PC-3 (cell line): ENCODE measurements around the gene AP3B1. TPM values are rescaled to one million over a fixed set of nuclear protein-coding genes. Genes with fewer than 3 reads are reported as not detected.

ENCODE experiments used
- ATAC-seq: fragments of 200-7000 bp; cut with Tn5 transposase; 2 replicates; pipeline ENCODE4 v1.9.1; 2020; ENCODE audit warnings: mild to moderate bottlenecking, moderate library complexity
- BruUV-seq: library from RNA; stranded (reverse); fragments of 400-500 nt; replicated peaks from 2 replicates; lab custom pipeline; 2021; lab: Mats Ljungman, UMichigan
- CTCF ChIA-PET: fragments of 300-600 bp; sonication (Branson Sonifier 250); formaldehyde crosslinking; loops from one replicate; lab custom pipeline; 2022; ENCODE audit warnings: antibody characterized with exemption; lab: Charles Lee
- POLR2A ChIA-PET: fragments of 300-600 bp; sonication (Branson Sonifier 250); formaldehyde crosslinking; loops from one replicate; lab custom pipeline; 2022; ENCODE audit warnings: antibody characterized with exemption; ENCODE audit not compliant: unreplicated experiment; lab: Charles Lee
- DNase-seq: peaks from one replicate; pipeline ENCODE4 v3.0.0-alpha.2; 2015
- H2AFZ ChIP-seq: fragments of 300-600 bp; sonication (generic); 2 replicates; pipeline ENCODE4 v1.6.0; 2016; ENCODE audit warnings: antibody characterized with exemption, low read length
- H3F3A ChIP-seq: fragments of 300-600 bp; sonication (generic); one replicate; pipeline ENCODE4 v1.6.0; 2017; ENCODE audit warnings: antibody characterized with exemption, low read length, control low read depth, mild to moderate bottlenecking; ENCODE audit not compliant: unreplicated experiment
- H3K27ac ChIP-seq: fragments of 300-600 bp; sonication (generic); 2 replicates; pipeline ENCODE4 v1.5.1; 2016; ENCODE audit warnings: mild to moderate bottlenecking, low read length
- H3K27me3 ChIP-seq: fragments of 300-600 bp; sonication (generic); 2 replicates; pipeline ENCODE4 v1.6.1; 2016; ENCODE audit warnings: low read length, mixed read lengths
- H3K36me3 ChIP-seq: fragments of 300-600 bp; sonication (generic); 2 replicates; pipeline ENCODE4 v1.6.1; 2016; ENCODE audit warnings: low read depth, mixed run types, low read length, mixed read lengths
- H3K4me1 ChIP-seq: fragments of 300-600 bp; sonication (generic); 2 replicates; pipeline ENCODE4 v1.5.1; 2016; ENCODE audit warnings: low read length; ENCODE audit not compliant: insufficient read depth
- H3K4me2 ChIP-seq: fragments of 300-600 bp; sonication (generic); 2 replicates; pipeline ENCODE4 v1.6.0; 2016; ENCODE audit warnings: low read length
- H3K4me3 ChIP-seq: fragments of 300-600 bp; sonication (generic); 2 replicates; pipeline ENCODE4 v1.5.1; 2016; ENCODE audit warnings: mild to moderate bottlenecking, low read length, mixed read lengths
- H3K79me2 ChIP-seq: fragments of 300-600 bp; sonication (generic); 2 replicates; pipeline ENCODE4 v1.6.1; 2017; ENCODE audit warnings: low read length, mixed read lengths
- H3K9ac ChIP-seq: fragments of 300-600 bp; sonication (generic); 2 replicates; pipeline ENCODE4 v1.6.0; 2016; ENCODE audit warnings: mild to moderate bottlenecking, low read length
- H3K9me2 ChIP-seq: fragments of 300-600 bp; sonication (generic); replicated peaks from 2 replicates; pipeline ENCODE4 v1.6.1; 2016; ENCODE audit warnings: mixed run types, low read length, mixed read lengths
- H3K9me3 ChIP-seq: fragments of 300-600 bp; sonication (generic); 2 replicates; pipeline ENCODE4 v1.6.1; 2016; ENCODE audit warnings: low read length, mixed read lengths
- H4K20me1 ChIP-seq: fragments of 300-600 bp; sonication (generic); 2 replicates; pipeline ENCODE4 v1.6.1; 2016; ENCODE audit warnings: low read length, mixed read lengths
- CTCF ChIP-seq: fragments of 300-600 bp; sonication (generic); conservative IDR thresholded peaks from 2 replicates; pipeline ENCODE4 v1.5.1; 2017; ENCODE audit warnings: antibody characterized with exemption, low read depth, mild to moderate bottlenecking, low read length
- EZH2 ChIP-seq: fragments of 300-600 bp; sonication (generic); IDR thresholded peaks from one replicate; pipeline ENCODE4 v1.6.1; 2017; ENCODE audit warnings: antibody characterized with exemption, mild to moderate bottlenecking, low read length; ENCODE audit not compliant: unreplicated experiment
- EZH2phosphoT487 ChIP-seq: fragments of 300-600 bp; sonication (generic); IDR thresholded peaks from 2 replicates; pipeline ENCODE4 v1.6.1; 2018; ENCODE audit warnings: mild to moderate bottlenecking, antibody characterized with exemption, low read length, borderline replicate concordance
- intact Hi-C: fragments of 100-400 bp; cut with micrococcal nuclease; formaldehyde crosslinking; loops from 2 replicates; pipeline ENCODE4 v1.9.0; 2023
- total RNA-seq: library from RNA; depleted of rRNA; stranded (reverse); fragments of >200 nt; gene quantifications from 2 replicates; pipeline ENCODE4 v1.2.3, GENCODE V29; 2014

AP3B1 gene
- total RNA-seq, 1 experiment from 2014 or later = 25.7 TPM

GRCh38 chr5:77985247-77985646 lies 309.3 kb downstream of the AP3B1 start:
- no peak overlapping the region for H3K27ac ChIP-seq
- CTCF ChIA-PET = no interaction called here
- H3K4me1 ChIP-seq = no peaks in the 10 kb centered on the region
- H3K36me3 ChIP-seq = no peaks in the 10 kb centered on the region
- no peaks in the 10 kb centered on the region for H4K20me1 ChIP-seq
- H3K4me2 ChIP-seq = no peak overlapping the region
- POLR2A ChIA-PET = no interaction called here
- no peaks in the 10 kb centered on the region for H3F3A ChIP-seq
- DNase-seq = no peak
- H3K79me2 ChIP-seq = no peaks in the 10 kb centered on the region
- H3K9me2 ChIP-seq = no peaks in the 10 kb centered on the region
- no peak for TF ChIP-seq EZH2phosphoT487
- H3K4me3 ChIP-seq = no peak overlapping the region
- no peak overlapping the region for H3K9ac ChIP-seq
- no peak for ATAC-seq
- no peaks in the 10 kb centered on the region for H3K9me3 ChIP-seq
- intact Hi-C loops = no loop called here
- no TSS peak for BruUV-seq
- no peak overlapping the region for H2AFZ ChIP-seq
- H3K27me3 ChIP-seq = no peaks in the 10 kb centered on the region

GRCh38 chr5:77984587-77984986 lies 309.9 kb downstream of the AP3B1 start:
- no peak overlapping the region for H3K9ac ChIP-seq
- intact Hi-C loops = no loop called here
- no TSS peak for BruUV-seq
- H4K20me1 ChIP-seq = no peaks in the 10 kb centered on the region
- H3K4me1 ChIP-seq = no peaks in the 10 kb centered on the region
- ATAC-seq (no peak), DNase-seq (no peak)
- ChIA-PET POLR2A (no interaction called here), CTCF (interaction anchor here (0.6 kb wide), 1 partner anchor 252 kb away, joined by 5 read pairs; no protein-coding TSS in a partner anchor)
- no peak overlapping the region for H3K27ac ChIP-seq
- H3F3A ChIP-seq = no peaks in the 10 kb centered on the region
- no peak for TF ChIP-seq EZH2phosphoT487
- H3K4me3 ChIP-seq = no peak overlapping the region
- no peaks in the 10 kb centered on the region for H3K9me3 ChIP-seq
- H3K79me2 ChIP-seq = no peaks in the 10 kb centered on the region
- no peaks in the 10 kb centered on the region for H3K9me2 ChIP-seq
- no peaks in the 10 kb centered on the region for H3K36me3 ChIP-seq
- H3K27me3 ChIP-seq = no peaks in the 10 kb centered on the region
- H3K4me2 ChIP-seq = no peak overlapping the region
- no peak overlapping the region for H2AFZ ChIP-seq

GRCh38 chr5:77983482-77984199 lies 310.9 kb downstream of the AP3B1 start:
- Histone ChIP-seq H3K4me3 (no peak overlapping the region), H3K27ac (no peak overlapping the region), H3F3A (no peaks in the 10 kb centered on the region), H3K79me2 (no peaks in the 10 kb centered on the region), H3K9me2 (no peaks in the 10 kb centered on the region), H3K4me1 (no peaks in the 10 kb centered on the region), H3K27me3 (no peaks in the 10 kb centered on the region), H4K20me1 (no peaks in the 10 kb centered on the region), H3K36me3 (no peaks in the 10 kb centered on the region), H3K9ac (no peak overlapping the region), H3K9me3 (no peaks in the 10 kb centered on the region), H2AFZ (no peak overlapping the region), H3K4me2 (no peak overlapping the region)
- no peak for DNase-seq
- BruUV-seq = no TSS peak
- ATAC-seq = no peak
- intact Hi-C loops = no loop called here
- no peak for TF ChIP-seq CTCF
- no peak for TF ChIP-seq EZH2phosphoT487
- no peak for TF ChIP-seq EZH2
- ChIA-PET POLR2A (no interaction called here), CTCF (no interaction called here)
